SK-N-SH (cell line): ENCODE data around the gene LSM14B. TPM values are rescaled to one million over a fixed set of nuclear protein-coding genes. Genes with fewer than 3 reads are reported as not detected.

Experiments used
- CTCF ChIA-PET: fragments of 300-600, 350-600 bp; formaldehyde crosslinking; extraction: SDS; loops from one replicate; lab custom pipeline; 2021; lab: Yijun Ruan, JAX
- POLR2A ChIA-PET: fragments of 350-600 bp; sonication (Branson Sonifier 250); formaldehyde crosslinking; extraction: SDS; loops from one replicate; lab custom pipeline; 2020; ENCODE audit warnings: antibody characterized with exemption, inconsistent platforms; lab: Yijun Ruan, JAX
- DNase-seq: peaks from one replicate; pipeline ENCODE4 v3.0.0; 2012
- H2AFZ ChIP-seq: fragments of 200-600 bp; sonication (generic); 2 replicates; pipeline ENCODE4 v1.8.1; 2016; ENCODE audit warnings: antibody characterized with exemption, mild to moderate bottlenecking, low read depth
- H3F3A ChIP-seq: fragments of 200-600 bp; sonication (generic); replicated peaks from 2 replicates; pipeline ENCODE3; 2016; ENCODE audit warnings: antibody characterized with exemption, mild to moderate bottlenecking; ENCODE audit not compliant: insufficient read depth
- H3K27ac ChIP-seq, 2 experiments: fragments of 200-500 bp in 1 of 2; fragments of 200-600 bp in 1 of 2; sonication (Bioruptor generic) in 1 of 2; sonication (generic), shearing (Covaris generic) in 1 of 2; 2 replicates each; pipeline versions ENCODE4 v1.5.1 to v1.6.1; 2014 to 2016; ENCODE audit warnings: low read depth in 2 of 2, inconsistent platforms in 1 of 2, low read length in 1 of 2, mild to moderate bottlenecking in 1 of 2, mixed read lengths in 1 of 2
- H3K27me3 ChIP-seq: fragments of 200-600 bp; sonication (generic), shearing (Covaris generic); 2 replicates; pipeline ENCODE4 v1.6.1; 2016; ENCODE audit warnings: mixed run types; ENCODE audit not compliant: insufficient read depth
- H3K36me3 ChIP-seq, 2 experiments: fragments of 200-500 bp in 1 of 2; fragments of 200-600 bp in 1 of 2; sonication (Bioruptor generic) in 1 of 2; sonication (generic) in 1 of 2; replicated peaks in 1 of 2; 2 replicates each; pipeline versions ENCODE3 to v1.5.1; 2014 to 2016; ENCODE audit warnings: low read length in 1 of 2, mild to moderate bottlenecking in 1 of 2; ENCODE audit not compliant: insufficient read depth in 2 of 2, control insufficient read depth in 1 of 2
- H3K4me1 ChIP-seq, 2 experiments: fragments of 200-500 bp in 1 of 2; fragments of 200-600 bp in 1 of 2; sonication (Bioruptor generic) in 1 of 2; sonication (generic), shearing (Covaris generic) in 1 of 2; 2 replicates each; pipeline versions ENCODE4 v1.5.1 to v1.6.1; 2014 to 2016; ENCODE audit warnings: low read depth in 1 of 2, low read length in 1 of 2, mixed run types in 1 of 2; ENCODE audit not compliant: insufficient read depth in 2 of 2, control insufficient read depth in 1 of 2
- H3K4me2 ChIP-seq: fragments of 200-600 bp; sonication (generic), shearing (Covaris generic); 2 replicates; pipeline ENCODE4 v1.6.1; 2017; ENCODE audit warnings: mixed run types
- H3K4me3 ChIP-seq, 2 experiments: fragments of 200-500 bp in 1 of 2; fragments of 200-600 bp in 1 of 2; sonication (Bioruptor generic) in 1 of 2; sonication (generic), shearing (Covaris generic) in 1 of 2; 2 replicates each; pipeline versions ENCODE4 v1.5.1 to v1.8.1; 2014 to 2016; ENCODE audit warnings: low read depth in 2 of 2, inconsistent platforms in 1 of 2, low read length in 1 of 2, mild to moderate bottlenecking in 1 of 2, mixed read lengths in 1 of 2, moderate library complexity in 1 of 2
- H3K79me2 ChIP-seq: fragments of 200-600 bp; sonication (generic); 2 replicates; pipeline ENCODE4 v1.8.1; 2017; ENCODE audit warnings: mild to moderate bottlenecking; ENCODE audit not compliant: insufficient read depth
- H3K9ac ChIP-seq: fragments of 200-600 bp; sonication (generic); 2 replicates; pipeline ENCODE4 v1.6.1; 2017; ENCODE audit warnings: mixed run types
- H3K9me2 ChIP-seq: fragments of 200-600 bp; sonication (generic); 2 replicates; pipeline ENCODE4 v1.6.1; 2017; ENCODE audit warnings: mixed run types
- H3K9me3 ChIP-seq: fragments of 200-600 bp; sonication (generic); 2 replicates; pipeline ENCODE4 v1.6.1; 2017; ENCODE audit warnings: mixed run types, mild to moderate bottlenecking, moderate library complexity
- H4K20me1 ChIP-seq: fragments of 200-600 bp; sonication (generic); 2 replicates; pipeline ENCODE4 v1.6.1; 2017; ENCODE audit warnings: mild to moderate bottlenecking, mixed run types; ENCODE audit not compliant: insufficient read depth
- JUND ChIP-seq: IDR thresholded peaks from 2 replicates; pipeline ENCODE4 v1.4.0; 2012
- MEF2A ChIP-seq: IDR thresholded peaks from 2 replicates; pipeline ENCODE4 v1.4.0; 2012; ENCODE audit warnings: low read depth, borderline replicate concordance
- NRF1 ChIP-seq: IDR thresholded peaks from 2 replicates; pipeline ENCODE4 v1.6.1; 2012; ENCODE audit warnings: low read depth, mild to moderate bottlenecking, low read length
- POLR2AphosphoS5 ChIP-seq: IDR thresholded peaks from 2 replicates; pipeline ENCODE4 v1.6.1; 2012; ENCODE audit warnings: low read depth, low read length
- RAD21 ChIP-seq: IDR thresholded peaks from 2 replicates; pipeline ENCODE4 v1.6.1; 2012; ENCODE audit warnings: mild to moderate bottlenecking, low read length
- RXRA ChIP-seq: IDR thresholded peaks from 2 replicates; pipeline ENCODE4 v1.4.0; 2012; ENCODE audit warnings: low read depth, mild to moderate bottlenecking, borderline replicate concordance
- SIN3A ChIP-seq: IDR thresholded peaks from 2 replicates; pipeline ENCODE4 v1.6.1; 2012; ENCODE audit warnings: low read depth, mild to moderate bottlenecking, low read length, moderate library complexity, borderline replicate concordance
- TAF1 ChIP-seq: IDR thresholded peaks from 2 replicates; pipeline ENCODE4 v1.6.1; 2012; ENCODE audit warnings: low read depth, mild to moderate bottlenecking, low read length, moderate library complexity, borderline replicate concordance
- TEAD4 ChIP-seq: IDR thresholded peaks from 2 replicates; pipeline ENCODE4 v1.4.0; 2012; ENCODE audit warnings: mild to moderate bottlenecking, borderline replicate concordance; ENCODE audit not compliant: insufficient read depth
- YY1 ChIP-seq: IDR thresholded peaks from 2 replicates; pipeline ENCODE4 v1.4.0; 2012; ENCODE audit warnings: low read depth, mild to moderate bottlenecking
- WGBS: methylation state at CpG from one replicate; pipeline ENCODE4 v1.1.6; 2017; ENCODE audit warnings: low lambda C conversion rate; 5-methylcytosine and 5-hydroxymethylcytosine counted together
- polyA plus RNA-seq, 3 experiments: library from polyadenylated mRNA; depleted of rRNA; stranded (reverse); fragments of >200 nt; gene quantifications; 2 replicates each; pipeline ENCODE4 v1.2.3, GENCODE V29; 2012
- TF ChIP-seq, protein P1 (sequence below): IDR thresholded peaks from 2 replicates; pipeline ENCODE4 v1.6.1; 2012; ENCODE audit warnings: mild to moderate bottlenecking, low read depth, low read length, moderate library complexity

Gene LSM14B
- polyA plus RNA-seq, 1 of the 3 experiments (the other 2 are of a cell fraction), result 64.6 TPM

DNA sequence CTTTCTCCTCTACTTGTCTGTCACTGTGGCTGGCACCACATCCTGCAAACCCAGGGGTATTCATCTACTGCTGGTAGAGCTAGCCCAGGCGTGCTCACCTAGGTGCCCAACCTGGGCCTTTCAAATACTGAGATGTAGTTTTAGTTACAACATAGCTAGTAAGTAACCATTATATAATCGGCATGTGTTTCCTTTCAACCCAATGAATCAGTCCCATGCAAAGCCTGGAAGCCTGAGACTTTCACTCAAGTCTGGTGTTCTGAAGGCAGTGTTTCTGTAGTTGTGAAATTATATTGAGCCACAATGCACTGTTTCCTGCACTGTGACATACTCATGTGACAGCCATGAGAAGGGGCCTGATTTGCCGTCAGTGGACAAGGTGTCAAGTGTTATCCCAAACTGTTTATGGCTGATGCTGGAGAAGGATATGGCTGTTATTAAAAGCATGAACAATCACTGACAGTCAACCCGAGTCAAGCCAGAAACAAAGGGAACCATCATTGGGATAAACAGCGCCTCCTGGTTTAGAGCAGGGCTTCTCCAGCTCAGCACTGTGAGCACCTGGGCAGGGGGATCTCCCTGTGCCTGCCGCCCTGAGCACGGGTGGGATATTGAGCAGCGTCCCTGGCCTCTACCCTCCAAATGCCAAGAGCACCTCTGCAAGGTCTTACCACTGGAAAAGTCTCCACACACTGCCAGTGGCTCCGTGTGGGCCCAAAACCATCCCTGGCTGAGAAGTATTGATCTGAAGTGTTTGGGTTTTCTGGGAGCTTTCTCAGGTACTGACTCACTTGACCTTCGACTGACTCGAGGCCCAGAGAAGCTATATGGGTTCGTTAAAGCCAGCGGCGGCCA lies 19.3 kb downstream of the LSM14B start (continued):
- TF ChIP-seq SIN3A (0 out of 2 replicates have a peak, but pooled peaks have one; percentile 9), JUND (no peak)

DNA sequence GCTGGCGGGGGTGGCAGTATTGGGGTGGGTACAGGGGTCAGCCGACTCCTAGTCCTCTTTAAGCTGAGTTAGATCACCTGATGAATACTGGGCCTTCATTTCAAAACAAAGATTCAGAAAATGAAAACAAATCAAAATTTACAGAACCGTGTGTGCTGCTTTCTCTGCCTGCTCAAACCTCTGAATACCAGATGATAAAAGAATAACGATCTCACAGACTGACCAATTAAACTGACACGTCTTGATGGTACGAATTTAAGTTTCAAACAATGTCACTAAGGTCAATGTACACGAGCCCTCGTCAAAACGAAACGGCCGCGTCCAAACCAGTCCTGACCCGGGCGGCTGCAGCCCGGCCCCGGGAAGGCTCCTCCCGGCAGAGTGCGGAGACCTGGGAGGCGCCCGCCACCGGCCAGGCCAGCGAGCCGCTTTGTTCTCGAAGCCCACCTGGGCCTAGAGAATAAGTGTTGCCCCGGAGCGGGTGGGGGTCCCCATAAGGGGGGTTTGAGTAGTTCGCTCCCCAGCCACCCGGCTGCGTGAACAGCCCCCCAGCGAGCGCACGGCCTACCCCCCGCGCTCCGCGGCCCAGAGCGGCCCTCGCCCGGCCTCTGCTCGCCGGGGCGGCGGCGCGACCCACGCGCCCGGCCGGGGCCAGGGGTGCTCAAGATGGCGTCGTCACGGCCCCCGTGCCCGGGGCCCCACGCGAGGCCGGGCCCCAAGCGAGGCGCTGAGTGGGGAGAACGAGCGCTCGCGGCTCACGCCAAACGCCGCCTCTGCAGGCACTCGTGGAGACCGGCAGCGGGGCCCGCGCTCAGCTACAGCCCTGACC lies 20.2 kb downstream of the LSM14B start:
- Histone ChIP-seq H4K20me1 (peaks cover 81% of the 10 kb centered on the region), H3K79me2 (peaks cover 85% of the 10 kb centered on the region), H3K4me1 (peaks cover 5 to 27% of the 10 kb centered on the region in 2 experiments; a peak in 3 of 4 replicates), H3F3A (peaks cover 9% of the 10 kb centered on the region), H3K4me3 (peak overlapping the region; percentile 88 to 92)
- DNase-seq, result peak; percentile 71
- CTCF ChIA-PET, result interaction anchor here (0.8 to 11.1 kb wide), 8 partner anchors 8 to 132 kb away, joined by 3 to 130 read pairs (median 5); no protein-coding TSS in a partner anchor
- no peak for TF ChIP-seq TEAD4
- peak; percentile 54; the same call in 1 of the 2 replicates for TF ChIP-seq YY1
- TF ChIP-seq MEF2A, result no peak
- TF ChIP-seq, all 33 proteins: peak for 1
- WGBS, result 2% methylated on average over 8 of the region's 71 CpGs
- POLR2A ChIA-PET, result interaction anchor here (0.6 to 2.4 kb wide), 4 partner anchors 21 to 76 kb away, joined by 3 to 8 read pairs (median 4); partner anchors contain the start of gene TAF4
- Histone ChIP-seq H3K27me3 (no peaks in the 10 kb centered on the region), H2AFZ (no peak overlapping the region), H3K4me2 (peak overlapping the region; percentile 99), H3K9ac (peak overlapping the region; percentile 91), H3K27ac (peak overlapping the region; percentile 34 to 96; a peak in 3 of 4 replicates), H3K36me3 (peaks cover 30 to 31% of the 10 kb centered on the region in 2 experiments), H3K9me3 (no peaks in the 10 kb centered on the region), H3K9me2 (no peaks in the 10 kb centered on the region)

DNA sequence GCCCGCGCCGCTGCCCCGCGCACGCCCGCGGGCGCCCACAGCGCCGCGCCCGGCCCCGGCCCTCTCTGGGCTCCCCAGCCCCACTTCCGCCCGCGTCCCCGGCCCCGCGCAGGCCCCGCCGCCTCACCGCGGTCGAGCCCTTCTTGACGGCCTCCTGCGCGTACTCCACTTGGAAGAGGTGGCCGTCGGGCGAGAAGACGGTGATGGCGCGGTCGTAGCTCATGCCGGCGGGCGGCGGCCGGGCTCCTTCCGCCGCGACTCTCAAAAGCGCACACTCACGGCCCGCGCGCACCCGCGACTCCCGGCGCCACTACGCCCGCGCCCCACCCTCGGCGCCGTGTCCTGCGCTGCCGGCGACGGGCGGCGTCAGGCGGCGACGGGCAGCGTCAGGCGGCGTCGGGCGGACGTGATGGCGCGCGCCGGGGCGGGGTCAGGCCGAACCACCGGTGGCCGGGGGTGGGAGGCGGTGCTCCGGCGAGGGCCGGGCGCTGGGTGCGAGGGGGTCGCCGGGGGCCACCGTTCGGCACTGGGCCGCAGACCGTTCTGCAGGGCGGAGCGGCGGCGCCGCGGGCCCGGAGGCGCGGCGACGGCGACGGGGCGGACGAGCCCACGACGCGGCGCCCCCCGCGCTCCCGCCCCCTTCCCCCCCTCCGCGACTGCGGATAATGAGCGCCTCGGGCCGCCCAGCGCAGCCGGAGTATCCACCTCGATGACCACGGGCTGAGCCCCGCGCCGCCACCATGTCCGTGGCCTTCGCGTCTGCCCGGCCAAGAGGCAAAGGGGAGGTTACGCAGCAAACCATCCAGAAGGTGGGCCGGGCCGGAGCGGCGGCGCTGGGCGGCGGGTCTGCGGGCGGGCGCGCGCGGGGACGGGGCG lies 21.0 kb downstream of the LSM14B start, which contains the start of the genes PSMA7 and SS18L1:
Gene PSMA7, minus strand, starts transcription at position 314 of the 876 bp plus-strand sequence. Its CDS starts 91 bp downstream, at position 223.
Gene SS18L1, plus strand, starts transcription at position 689 of the 876 bp plus-strand sequence. Its CDS starts 52 bp downstream, at position 741.
- ChIA-PET POLR2A (interaction anchor here (0.6 to 2.4 kb wide), 3 partner anchors 22 to 77 kb away, joined by 3 to 8 read pairs (median 4); partner anchors contain the start of gene TAF4), CTCF (interaction anchor here (0.7 to 11.1 kb wide), 7 partner anchors 11 to 133 kb away, joined by 3 to 130 read pairs (median 3); no protein-coding TSS in a partner anchor)
- peak within 1 kb of the TSS; percentile 91 for H3K9ac ChIP-seq
- peak within 1 kb of the TSS; percentile 34 to 96; a peak in 3 of 4 replicates for H3K27ac ChIP-seq
- H3K79me2 ChIP-seq, result peaks cover 87% of the 10 kb centered on the region
- no peaks in the 10 kb centered on the region for H3K9me3 ChIP-seq
- H3K36me3 ChIP-seq, result peaks cover 22 to 23% of the 10 kb centered on the region in 2 experiments
- no peaks in the 10 kb centered on the region for H3K27me3 ChIP-seq
- peak within 1 kb of the TSS; percentile 99 for H3K4me2 ChIP-seq
- H4K20me1 ChIP-seq, result peaks cover 81% of the 10 kb centered on the region
- no peak for TF ChIP-seq RAD21
- peak; percentile 75; the same call in 1 of the 2 replicates for TF ChIP-seq TAF1
- TF ChIP-seq POLR2AphosphoS5, result peak; percentile 63
- no peak for TF ChIP-seq RXRA
- TF ChIP-seq YY1, result no peak
- TF ChIP-seq, protein P1, sequence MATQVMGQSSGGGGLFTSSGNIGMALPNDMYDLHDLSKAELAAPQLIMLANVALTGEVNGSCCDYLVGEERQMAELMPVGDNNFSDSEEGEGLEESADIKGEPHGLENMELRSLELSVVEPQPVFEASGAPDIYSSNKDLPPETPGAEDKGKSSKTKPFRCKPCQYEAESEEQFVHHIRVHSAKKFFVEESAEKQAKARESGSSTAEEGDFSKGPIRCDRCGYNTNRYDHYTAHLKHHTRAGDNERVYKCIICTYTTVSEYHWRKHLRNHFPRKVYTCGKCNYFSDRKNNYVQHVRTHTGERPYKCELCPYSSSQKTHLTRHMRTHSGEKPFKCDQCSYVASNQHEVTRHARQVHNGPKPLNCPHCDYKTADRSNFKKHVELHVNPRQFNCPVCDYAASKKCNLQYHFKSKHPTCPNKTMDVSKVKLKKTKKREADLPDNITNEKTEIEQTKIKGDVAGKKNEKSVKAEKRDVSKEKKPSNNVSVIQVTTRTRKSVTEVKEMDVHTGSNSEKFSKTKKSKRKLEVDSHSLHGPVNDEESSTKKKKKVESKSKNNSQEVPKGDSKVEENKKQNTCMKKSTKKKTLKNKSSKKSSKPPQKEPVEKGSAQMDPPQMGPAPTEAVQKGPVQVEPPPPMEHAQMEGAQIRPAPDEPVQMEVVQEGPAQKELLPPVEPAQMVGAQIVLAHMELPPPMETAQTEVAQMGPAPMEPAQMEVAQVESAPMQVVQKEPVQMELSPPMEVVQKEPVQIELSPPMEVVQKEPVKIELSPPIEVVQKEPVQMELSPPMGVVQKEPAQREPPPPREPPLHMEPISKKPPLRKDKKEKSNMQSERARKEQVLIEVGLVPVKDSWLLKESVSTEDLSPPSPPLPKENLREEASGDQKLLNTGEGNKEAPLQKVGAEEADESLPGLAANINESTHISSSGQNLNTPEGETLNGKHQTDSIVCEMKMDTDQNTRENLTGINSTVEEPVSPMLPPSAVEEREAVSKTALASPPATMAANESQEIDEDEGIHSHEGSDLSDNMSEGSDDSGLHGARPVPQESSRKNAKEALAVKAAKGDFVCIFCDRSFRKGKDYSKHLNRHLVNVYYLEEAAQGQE, result 0 out of 2 replicates have a peak, but pooled peaks have one; percentile 12
- TF ChIP-seq NRF1, result peak; percentile 55; the same call in 1 of the 2 replicates
- H3K4me1 ChIP-seq, result peaks cover 5 to 27% of the 10 kb centered on the region in 2 experiments; a peak in 3 of 4 replicates
- peak; percentile 97 for DNase-seq
- WGBS, result under 1% methylated on average over 49 of the region's 148 CpGs
- H3K9me2 ChIP-seq, result no peaks in the 10 kb centered on the region
- no peak within 1 kb of the TSS; the same call in 1 of the 2 replicates for H2AFZ ChIP-seq
- H3F3A ChIP-seq, result peaks cover under 1% of the 10 kb centered on the region
- peak within 1 kb of the TSS; percentile 88 to 92 for H3K4me3 ChIP-seq
